Right atrium auricular region (tissue), 2 donors: ENCODE results near the gene PXK. TPM values are rescaled to one million over a fixed set of nuclear protein-coding genes. Genes with fewer than 3 reads are reported as not detected.

Experiments
- DNase-seq: peaks from one replicate; pipeline ENCODE4 v3.0.0-alpha.2; 2019; ENCODE audit warnings: low spot score
- H3K27ac ChIP-seq, 2 donors: fragments of 200-600 bp; sonication (generic); 1 replicate in 1 of 2; 2 replicates in 1 of 2; pipeline ENCODE4 v1.5.1; 2016 to 2019
- H3K27me3 ChIP-seq, 2 donors: fragments of 200-600 bp; sonication (generic); one replicate each; pipeline versions ENCODE4 v1.5.1 to v1.6.0; 2017 to 2019
- H3K36me3 ChIP-seq: fragments of 200-600 bp; sonication (generic); one replicate; pipeline ENCODE4 v1.5.1; 2016
- H3K4me1 ChIP-seq, 2 donors: fragments of 200-600 bp; sonication (generic); one replicate each; pipeline versions ENCODE4 v1.5.1 to v1.6.0; 2017 to 2019
- H3K4me3 ChIP-seq, 2 donors: fragments of 200-600 bp; sonication (generic); 1 replicate in 1 of 2; 2 replicates in 1 of 2; pipeline ENCODE4 v1.5.1; 2017 to 2019; ENCODE audit warnings: mild to moderate bottlenecking in 1 of 2, moderate library complexity in 1 of 2
- H3K9me3 ChIP-seq, 2 donors: fragments of 200-600 bp; sonication (generic); one replicate each; pipeline ENCODE4 v1.5.1; 2019
- total RNA-seq, 2 donors: library from RNA; depleted of rRNA; stranded (reverse); fragments of >200 nt; gene quantifications; one replicate each; pipeline ENCODE4 v1.1.0, GENCODE V29; 2016
- TF ChIP-seq, protein P1 (sequence below), 2 donors: fragments of 200-600 bp; sonication (generic); IDR thresholded peaks; one replicate each; pipeline ENCODE4 v1.5.1; 2019; ENCODE audit warnings: antibody characterized with exemption in 2 of 2

PXK gene
- total RNA-seq, 2 donors from 2014 or later: 18.3 to 22.5 TPM

DNA sequence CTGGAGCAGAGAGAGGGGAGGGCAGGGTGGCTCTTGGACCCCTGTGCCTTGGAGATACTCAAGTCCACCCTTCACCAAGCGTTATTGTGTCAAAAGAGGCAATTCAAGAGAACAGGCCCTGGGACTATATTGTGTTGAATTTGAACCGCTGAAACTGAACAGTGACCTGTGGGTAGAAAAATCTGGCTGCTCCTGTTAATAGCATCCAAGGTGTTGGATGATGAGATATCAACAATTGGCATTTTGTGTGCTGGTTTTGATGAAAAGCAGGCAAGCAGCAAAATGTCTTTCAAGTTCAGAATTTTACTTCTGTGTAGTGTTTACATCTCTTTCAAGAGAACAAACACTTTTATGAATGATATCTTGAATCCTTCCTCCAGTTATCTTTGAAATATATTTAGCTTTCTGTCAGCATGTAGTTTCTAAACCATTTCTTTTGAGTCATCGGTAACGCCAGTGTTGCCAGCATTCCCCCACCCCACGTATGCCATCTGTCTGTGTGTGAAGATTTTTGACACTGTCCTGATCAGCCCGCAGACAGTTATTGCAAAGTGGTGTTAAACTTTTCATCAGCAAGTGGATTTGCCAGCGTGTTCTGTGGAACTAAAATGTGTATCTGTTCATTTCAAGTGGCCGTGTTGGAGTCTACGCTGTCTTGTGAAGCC, 66.1 kb downstream of the PXK start:
- Histone ChIP-seq H3K27ac (peak overlapping the region; percentile 36 to 71), H3K9me3 (no peaks in the 10 kb centered on the region), H3K4me3 (no peak overlapping the region), H3K27me3 (no peaks in the 10 kb centered on the region), H3K36me3 (peaks cover 54% of the 10 kb centered on the region), H3K4me1 (peaks cover 0 to 14% of the 10 kb centered on the region in 2 donors)
- TF ChIP-seq, protein P1, sequence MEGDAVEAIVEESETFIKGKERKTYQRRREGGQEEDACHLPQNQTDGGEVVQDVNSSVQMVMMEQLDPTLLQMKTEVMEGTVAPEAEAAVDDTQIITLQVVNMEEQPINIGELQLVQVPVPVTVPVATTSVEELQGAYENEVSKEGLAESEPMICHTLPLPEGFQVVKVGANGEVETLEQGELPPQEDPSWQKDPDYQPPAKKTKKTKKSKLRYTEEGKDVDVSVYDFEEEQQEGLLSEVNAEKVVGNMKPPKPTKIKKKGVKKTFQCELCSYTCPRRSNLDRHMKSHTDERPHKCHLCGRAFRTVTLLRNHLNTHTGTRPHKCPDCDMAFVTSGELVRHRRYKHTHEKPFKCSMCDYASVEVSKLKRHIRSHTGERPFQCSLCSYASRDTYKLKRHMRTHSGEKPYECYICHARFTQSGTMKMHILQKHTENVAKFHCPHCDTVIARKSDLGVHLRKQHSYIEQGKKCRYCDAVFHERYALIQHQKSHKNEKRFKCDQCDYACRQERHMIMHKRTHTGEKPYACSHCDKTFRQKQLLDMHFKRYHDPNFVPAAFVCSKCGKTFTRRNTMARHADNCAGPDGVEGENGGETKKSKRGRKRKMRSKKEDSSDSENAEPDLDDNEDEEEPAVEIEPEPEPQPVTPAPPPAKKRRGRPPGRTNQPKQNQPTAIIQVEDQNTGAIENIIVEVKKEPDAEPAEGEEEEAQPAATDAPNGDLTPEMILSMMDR (IDR thresholded peaks at IDR 0.05): no peak
- no peak for DNase-seq

DNA sequence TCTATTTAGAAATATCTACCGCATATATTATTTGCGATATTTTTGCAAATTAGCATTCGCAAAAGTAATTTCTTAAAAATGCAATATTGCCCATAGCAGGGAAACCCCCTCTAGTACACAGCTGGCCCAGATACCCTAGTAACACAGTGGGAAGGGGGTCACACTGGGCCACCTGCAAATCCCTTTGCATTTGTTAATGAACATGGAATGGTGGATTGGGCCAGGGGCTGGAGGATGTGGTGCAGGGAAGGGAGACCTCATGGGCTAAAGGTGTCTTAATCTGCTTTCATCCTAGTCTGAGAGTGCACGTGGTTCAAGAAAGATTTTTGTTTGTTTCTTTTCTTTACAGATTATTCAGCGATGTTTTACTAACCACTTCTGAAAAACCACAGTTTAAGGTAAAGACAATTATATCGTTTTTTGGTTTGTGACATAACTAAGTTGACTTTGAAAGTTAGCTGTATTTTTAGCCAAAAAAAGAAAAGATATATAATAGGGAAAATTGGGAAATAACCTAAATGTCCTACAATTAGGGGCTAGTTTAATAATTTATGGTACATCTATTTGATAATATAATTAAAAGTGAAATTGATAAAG, 70.9 kb downstream of the PXK start:
- no peak overlapping the region for H3K4me3 ChIP-seq
- peaks cover 28% of the 10 kb centered on the region for H3K36me3 ChIP-seq
- no peak overlapping the region for H3K27ac ChIP-seq
- TF ChIP-seq, protein P1 (IDR thresholded peaks at IDR 0.05): no peak
- H3K27me3 ChIP-seq: no peaks in the 10 kb centered on the region
- H3K4me1 ChIP-seq: peaks cover 0 to 8% of the 10 kb centered on the region in 2 donors
- no peaks in the 10 kb centered on the region for H3K9me3 ChIP-seq
- DNase-seq: no peak

DNA sequence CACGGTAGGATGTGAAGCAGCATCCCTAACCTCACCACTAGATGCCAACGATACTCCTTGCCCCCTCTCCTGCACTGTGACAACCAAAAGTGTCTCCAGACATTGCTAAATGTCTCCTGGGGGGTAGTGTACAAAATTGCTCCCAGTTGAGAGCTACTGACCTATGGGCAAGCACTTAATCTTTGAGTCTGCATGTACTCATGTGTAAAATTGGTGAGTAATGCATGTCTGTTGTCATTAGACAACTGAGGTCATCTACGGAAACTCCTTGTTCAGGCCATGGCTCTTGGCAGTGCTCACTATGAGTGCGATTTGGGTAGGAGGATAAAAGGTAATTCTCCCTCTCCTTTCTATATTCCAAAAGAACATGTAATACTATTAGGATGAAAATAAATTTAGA, 71.7 kb downstream of the PXK start:
- TF ChIP-seq, protein P1 (IDR thresholded peaks at IDR 0.05): no peak
- H3K36me3 ChIP-seq: peaks cover 27% of the 10 kb centered on the region

DNA sequence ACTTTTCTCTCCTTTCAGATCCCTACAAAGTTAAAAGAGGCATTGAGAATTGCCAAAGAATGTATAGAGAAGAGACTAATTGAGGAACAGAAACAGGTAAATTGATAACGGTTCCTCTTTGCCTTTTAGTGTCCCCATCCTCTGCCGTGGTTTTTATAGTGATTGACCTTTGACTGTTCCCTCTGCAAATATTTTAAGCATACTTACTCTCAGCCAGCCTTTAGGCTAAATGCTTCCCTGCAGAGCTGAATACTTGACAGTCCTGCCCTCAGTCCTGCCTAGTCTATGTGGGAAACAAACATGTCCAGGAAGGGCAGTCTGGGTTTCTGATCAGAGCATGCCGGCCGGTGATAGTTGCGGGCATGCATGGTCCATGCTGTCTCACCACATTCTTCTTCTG, 76.2 kb downstream of the PXK start:
- H3K4me3 ChIP-seq: no peak overlapping the region
- H3K27ac ChIP-seq: no peak overlapping the region
- DNase-seq: no peak
- TF ChIP-seq, protein P1 (IDR thresholded peaks at IDR 0.05): no peak
- no peaks in the 10 kb centered on the region for H3K9me3 ChIP-seq
- peaks cover 0 to 3% of the 10 kb centered on the region in 2 donors for H3K4me1 ChIP-seq
- no peaks in the 10 kb centered on the region for H3K27me3 ChIP-seq
- H3K36me3 ChIP-seq: peaks cover 22% of the 10 kb centered on the region

More for the DNA sequence above, 71.7 kb downstream of the PXK start:
- Histone ChIP-seq H3K9me3 (no peaks in the 10 kb centered on the region), H3K27ac (no peak overlapping the region), H3K27me3 (no peaks in the 10 kb centered on the region), H3K4me1 (peaks cover 0 to 2% of the 10 kb centered on the region in 2 donors), H3K4me3 (no peak overlapping the region)
- DNase-seq: no peak

DNA sequence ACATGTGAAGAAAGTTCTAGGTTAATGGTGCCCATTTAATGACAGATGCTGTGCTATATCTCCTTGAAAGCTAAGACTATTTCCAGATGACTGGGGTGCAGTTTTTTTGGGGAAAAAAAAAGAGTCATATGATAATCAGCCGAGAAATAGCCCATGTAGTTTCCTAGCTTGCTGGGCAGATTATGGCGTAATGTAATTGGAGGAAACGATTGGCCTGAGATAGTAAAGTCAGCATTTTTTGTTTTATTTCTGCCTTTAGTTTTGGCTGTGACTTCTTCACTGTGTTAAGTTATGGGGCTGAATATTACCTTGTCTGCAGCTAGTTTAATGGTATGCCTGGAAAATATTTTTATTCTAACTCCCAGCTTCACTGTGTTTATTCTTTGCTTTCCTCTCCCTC, 77.0 kb downstream of the PXK start:
- no peak for DNase-seq
- Histone ChIP-seq H3K4me3 (no peak overlapping the region), H3K4me1 (peaks cover 0 to 9% of the 10 kb centered on the region in 2 donors), H3K27ac (no peak overlapping the region), H3K27me3 (no peaks in the 10 kb centered on the region), H3K36me3 (peaks cover 22% of the 10 kb centered on the region), H3K9me3 (no peaks in the 10 kb centered on the region)
- TF ChIP-seq, protein P1 (IDR thresholded peaks at IDR 0.05): no peak
